ENCODE measurements around the gene TSNAX. TPM values are rescaled to one million over a fixed set of nuclear protein-coding genes. Genes with fewer than 3 reads are reported as not detected.

Gene TSNAX
- total RNA-seq = 31.3 and 41.9 TPM in 2 replicates

GRCh38 chr1:231528172-231529029, at the start of gene TSNAX:
Gene TSNAX (plus strand): TSS chr1:231528669. CDS start chr1:231528811, 142 bp downstream.

Other genes starting within 250 kb of the TSNAX start
- 12.8 and 13.4 TPM in 2 replicates for gene EXOC8, start 190.8 kb upstream of the TSNAX start, total RNA-seq
- gene SPRTN, start 190.4 kb upstream of the TSNAX start, total RNA-seq = 12.8 and 23.9 TPM in 2 replicates
- gene EGLN1, start 106.4 kb upstream of the TSNAX start, total RNA-seq = 30.3 and 36.3 TPM in 2 replicates
- 2.7 and 5.0 TPM in 2 replicates for gene DISC1, start 98.1 kb downstream of the TSNAX start, total RNA-seq